Anterior cingulate cortex (tissue), 58 donors: Measurements from ENCODE around the gene SGPP2.
"Not testable (repeated sequence)": the region's sequence is repeated elsewhere in the genome, so short reads cannot be mapped to it uniquely, and the experiment has no call there.

Experiments
- DNase-seq, 58 donors: peaks; one replicate each; lab custom pipeline; 2025; lab: John Stamatoyannopoulos, UW

SGPP2 gene

DNA sequence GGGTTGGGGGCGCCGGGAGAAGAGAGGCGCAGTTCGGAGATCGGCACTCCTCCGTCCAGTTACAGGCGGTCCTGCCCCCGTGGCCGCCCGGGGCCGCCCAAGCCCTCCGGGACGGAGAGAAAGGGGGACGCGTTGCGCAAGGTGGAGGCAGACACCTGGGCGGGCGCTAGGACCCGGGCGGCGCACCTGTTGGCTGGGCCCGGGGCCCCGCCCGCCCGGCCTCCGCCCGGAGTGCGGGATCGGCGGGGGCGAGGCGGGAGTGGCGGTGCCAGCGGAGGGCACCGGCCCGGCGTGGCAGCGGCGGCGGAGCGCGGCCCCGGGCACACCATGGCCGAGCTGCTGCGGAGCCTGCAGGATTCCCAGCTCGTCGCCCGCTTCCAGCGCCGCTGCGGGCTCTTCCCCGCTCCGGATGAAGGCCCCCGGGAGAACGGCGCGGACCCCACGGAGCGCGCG lies at the start of gene SGPP2:
TSS of gene SGPP2 (plus strand) at position 268 of the 453 bp plus-strand sequence. CDS start at position 328, 60 bp downstream.
- DNase-seq: peak in 4 of 58 donors; percentile 5 to 42 (median 21)

DNA sequence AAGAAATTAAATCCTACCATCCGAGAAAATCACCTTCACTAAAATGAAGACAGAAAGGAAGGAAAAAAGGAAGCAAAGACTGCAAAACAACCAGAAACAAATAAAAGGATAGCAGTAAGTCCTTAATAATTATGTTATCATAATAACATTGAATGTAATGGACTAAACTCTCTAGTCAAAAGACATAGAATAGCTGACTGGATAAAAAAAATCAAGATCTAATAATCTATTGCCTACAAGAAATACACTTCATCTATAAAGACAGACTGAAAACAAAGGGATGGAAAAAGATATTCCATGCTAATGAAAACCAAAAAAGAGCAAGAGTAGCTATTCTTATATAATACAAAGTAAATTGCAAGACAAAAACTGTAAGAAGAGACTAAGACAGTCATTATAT lies 48.5 kb upstream of the SGPP2 start:
- DNase-seq: no peak

DNA sequence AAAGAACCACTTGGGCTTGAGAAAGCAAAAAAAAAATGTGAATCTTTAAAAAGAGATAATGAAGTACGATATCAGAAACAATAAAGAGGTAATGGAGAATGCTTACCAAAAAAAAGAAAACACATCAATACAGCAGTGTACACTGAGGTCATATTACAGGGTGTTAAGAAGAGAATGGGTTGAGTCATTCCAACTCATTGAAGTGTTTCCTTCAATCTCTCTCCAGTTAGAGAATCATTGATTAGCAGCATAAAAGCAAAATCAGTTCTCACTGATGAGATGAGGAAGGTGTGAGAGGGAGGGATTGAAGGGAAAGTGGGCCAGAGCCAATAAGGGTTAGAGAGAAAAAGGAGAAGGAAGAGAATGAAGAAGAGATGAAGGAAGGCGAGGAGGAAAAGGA lies 43.9 kb upstream of the SGPP2 start:
- no peak for DNase-seq

GRCh38 chr2:222381566-222381965 lies 42.8 kb upstream of the SGPP2 start:
- no peak for DNase-seq

- DNase-seq: no peak
These were observed 41.1 kb upstream of the SGPP2 start for GRCh38 chr2:222383255-222383654.

DNA sequence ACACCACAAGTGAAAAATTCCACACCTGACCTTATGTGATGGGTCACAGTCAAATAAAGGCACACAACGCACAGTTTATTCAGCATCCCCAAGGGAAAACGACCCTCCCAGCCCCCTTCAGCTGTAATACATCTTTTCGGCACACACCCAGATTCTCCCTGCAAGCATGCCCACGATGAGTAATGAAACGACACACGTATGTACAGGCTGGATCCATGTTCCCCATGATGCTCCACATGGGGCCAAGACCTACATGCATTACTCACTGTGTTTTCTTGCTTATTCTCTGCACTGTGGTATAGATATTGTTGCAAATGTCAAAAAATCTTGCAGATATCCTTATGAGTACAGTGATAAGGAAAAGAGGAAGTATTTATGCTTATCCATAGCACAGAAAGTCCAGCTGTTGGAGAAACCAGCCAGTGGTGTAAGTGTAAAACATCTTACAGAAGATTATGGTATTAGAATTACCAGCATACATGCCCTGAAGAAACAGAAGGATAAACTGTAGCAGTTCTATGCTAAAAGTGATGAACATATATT lies 32.5 kb upstream of the SGPP2 start:
- DNase-seq: no peak

DNA sequence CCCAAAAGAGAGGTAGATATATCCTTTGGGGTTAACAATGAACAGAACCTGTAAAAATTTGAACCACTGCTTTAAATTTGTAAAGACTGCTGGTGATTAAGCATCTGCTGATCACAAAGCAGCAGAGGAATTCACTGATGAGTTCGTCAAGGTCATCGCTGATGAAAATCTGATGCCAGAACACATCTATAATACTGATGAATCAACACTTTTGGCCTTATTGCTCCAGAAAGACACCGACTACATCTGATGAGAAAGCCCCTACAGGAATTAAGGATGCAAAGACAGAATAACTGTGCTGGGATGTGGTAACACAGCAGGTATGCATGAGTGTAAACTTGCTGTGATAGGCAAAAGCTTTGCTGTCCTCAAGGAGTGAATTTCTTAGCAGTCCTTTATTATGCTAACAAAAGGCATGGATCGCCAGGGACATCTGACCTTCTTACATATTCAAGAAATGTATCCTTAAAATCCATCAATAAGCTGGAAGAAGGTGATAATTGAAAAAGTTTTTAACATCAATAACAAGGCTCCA lies 30.5 kb upstream of the SGPP2 start:
- no peak for DNase-seq

GRCh38 chr2:222398446-222398885 lies 25.9 kb upstream of the SGPP2 start:
- peak in 1 of 58 donors; percentile 3 for DNase-seq

- DNase-seq: no peak
These were observed 25.1 kb upstream of the SGPP2 start for GRCh38 chr2:222399038-222399783.

DNA sequence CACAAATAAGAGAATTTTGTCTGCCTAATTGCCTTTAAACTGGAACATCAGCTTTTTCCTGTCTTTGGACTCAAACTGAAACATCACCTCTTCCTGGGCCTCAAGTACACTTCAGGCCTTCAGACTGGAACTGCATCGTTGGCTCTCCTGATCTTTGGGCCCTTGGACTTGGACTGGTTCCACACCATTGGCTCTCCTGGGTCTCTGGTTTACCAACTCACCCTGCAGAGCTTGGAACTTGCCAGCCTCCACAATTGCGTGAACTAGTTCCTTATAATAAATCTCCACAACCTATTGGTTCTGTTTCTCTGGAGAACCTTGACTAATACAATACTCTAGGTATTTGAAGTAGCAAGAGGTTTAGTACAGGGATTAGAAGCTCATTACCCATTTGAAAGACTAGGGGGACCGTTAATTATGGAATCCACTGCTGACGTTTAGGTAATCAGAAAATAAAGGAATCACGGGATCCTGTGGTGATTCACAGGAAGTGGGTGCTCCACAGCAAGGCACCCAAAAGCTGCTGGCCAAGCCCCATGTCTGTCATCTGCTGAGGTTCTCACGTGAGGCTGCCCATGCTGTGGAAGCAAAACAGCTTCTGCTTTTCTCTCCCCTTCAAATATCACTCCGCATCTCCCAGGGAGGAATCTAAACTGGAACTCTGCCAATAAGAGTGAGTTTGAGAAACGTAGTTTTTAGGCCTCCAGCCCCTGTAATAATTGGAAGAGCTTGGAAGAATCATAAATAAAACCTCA lies 20.0 kb upstream of the SGPP2 start:
- DNase-seq: no peak

GRCh38 chr2:222408684-222409083 lies 15.7 kb upstream of the SGPP2 start:
- DNase-seq: no peak

DNA sequence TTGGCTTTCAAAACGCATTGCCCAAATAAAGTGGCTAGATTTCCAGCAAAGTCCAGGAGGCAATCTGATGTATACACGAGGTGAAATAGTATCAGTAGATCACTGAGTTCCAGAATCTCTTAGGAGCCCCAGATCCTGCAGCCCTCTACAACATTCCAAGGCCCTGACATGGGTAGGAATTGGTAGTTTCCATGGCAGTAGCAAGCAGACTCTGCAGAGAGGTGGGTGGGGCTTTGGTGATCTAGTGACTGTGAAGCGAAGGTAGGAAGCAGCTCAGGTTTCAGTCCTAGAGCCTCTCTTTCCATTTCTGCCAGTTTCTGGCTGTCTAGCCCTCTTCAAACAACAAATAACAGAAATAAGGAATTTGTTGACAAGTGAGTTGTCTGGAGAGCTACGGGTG lies 13.8 kb upstream of the SGPP2 start:
- no peak for DNase-seq

DNA sequence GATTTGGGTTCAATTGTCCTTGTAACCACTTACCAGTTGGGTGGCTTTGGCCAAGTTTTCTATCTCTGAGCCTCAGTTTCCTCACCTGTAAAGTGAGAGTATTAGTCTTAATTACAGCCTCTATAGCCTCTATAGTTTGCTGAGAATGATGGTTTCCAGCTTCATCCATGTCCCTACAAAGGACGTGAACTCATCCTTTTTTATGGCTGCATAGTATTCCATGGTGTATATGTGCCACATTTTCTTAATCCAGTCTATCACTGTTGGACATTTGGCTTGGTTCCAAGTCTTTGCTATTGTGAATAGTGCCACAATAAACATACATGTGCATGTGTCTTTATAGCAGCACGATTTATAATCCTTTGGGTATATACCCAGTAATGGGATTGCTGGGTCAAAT lies 12.0 kb upstream of the SGPP2 start:
- DNase-seq: not testable (repeated sequence)

GRCh38 chr2:222413295-222413911 lies 10.9 kb upstream of the SGPP2 start:
- no peak for DNase-seq

DNA sequence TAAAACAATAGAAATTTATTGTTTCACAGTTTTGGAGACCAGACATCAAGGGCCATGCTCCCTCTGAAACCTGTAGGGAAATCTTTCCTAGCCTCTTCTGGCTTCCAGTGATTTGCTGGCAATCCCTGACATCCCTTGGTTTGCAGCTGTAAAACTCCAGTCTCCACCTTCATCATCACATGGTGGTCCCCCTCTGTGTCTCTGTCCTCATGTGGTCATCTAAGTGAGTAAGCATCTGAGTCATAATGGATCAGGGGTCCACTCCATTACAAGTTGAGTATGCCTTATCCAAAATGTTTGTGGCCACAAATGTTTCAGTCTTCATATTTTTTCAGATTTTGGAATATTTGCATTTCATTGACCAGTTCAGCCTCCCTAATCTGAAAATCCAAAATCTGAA lies 5.6 kb upstream of the SGPP2 start:
- no peak for DNase-seq

DNA sequence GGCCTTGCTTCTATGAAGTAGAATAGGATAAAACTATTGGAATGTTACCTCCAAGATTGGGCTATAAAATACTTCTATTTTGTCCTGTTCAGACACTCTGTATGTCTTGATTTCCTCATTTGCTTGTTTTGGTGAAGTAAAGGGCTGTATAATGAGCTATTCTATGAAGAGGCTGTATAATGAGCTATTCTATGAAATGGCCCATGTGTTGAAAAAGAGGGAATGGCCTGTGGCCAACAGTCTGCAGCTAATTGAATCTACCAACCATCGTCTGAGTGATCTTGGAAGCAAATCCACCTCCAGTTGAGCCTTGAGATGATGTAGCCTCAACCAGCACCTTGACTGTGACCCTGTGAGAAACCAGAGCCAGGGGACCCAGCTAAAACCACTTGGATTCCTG lies 3.8 kb upstream of the SGPP2 start:
- DNase-seq: no peak

- DNase-seq: no peak
These were observed 2.7 kb upstream of the SGPP2 start for GRCh38 chr2:222421626-222422025.

- no peak for DNase-seq
These were observed 1.2 kb upstream of the SGPP2 start for GRCh38 chr2:222423186-222423585.

DNA sequence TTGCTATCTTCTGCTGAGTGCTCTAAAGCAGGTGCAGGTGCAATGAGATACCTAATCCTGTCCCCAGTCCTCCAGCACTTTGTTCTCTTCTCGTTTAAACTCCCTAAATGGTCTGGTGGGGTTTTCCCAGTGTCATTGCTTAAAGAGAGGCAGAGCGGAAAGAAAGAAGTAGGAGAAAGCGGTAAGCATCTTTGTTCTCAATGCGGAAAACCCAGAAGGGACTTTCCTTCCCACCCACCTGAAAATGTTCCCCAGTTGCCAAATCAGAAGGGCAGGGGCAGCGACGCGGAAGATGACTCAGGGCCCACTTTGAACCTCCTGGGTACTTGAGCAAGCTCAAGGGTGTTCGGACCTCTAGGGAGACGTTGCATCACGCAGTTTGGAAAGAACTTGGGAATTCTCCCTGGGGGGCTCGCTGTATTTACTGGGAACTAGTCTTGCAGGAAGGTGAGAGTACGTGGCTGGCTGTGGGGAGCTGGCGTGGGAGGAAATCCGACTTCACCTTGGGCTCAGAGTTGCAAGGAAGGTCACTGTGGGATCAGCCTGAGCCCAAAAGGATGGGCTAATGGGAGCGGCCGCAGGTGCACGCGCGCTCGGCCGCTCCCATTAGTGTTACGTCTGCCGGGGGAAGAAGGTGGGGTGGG lies 589 bp upstream of the SGPP2 start:
- peak in 4 of 58 donors; percentile 1 to 42 (median 17) for DNase-seq
